ENCODE data around the gene PTAFR.

The PTAFR gene

GRCh38 chr1:28176492-28177470 lies at the start of gene PTAFR:
Gene PTAFR, minus strand, starts transcription at chr1:28176690. Its CDS starts 25,669 bp downstream, at chr1:28151021.
- DNase-seq, result no peak

- DNase-seq, result no peak
Measured at GRCh38 chr1:28213315-28213714, 36.8 kb upstream of the PTAFR start.

- DNase-seq, result no peak
Measured at GRCh38 chr1:28209700-28210099, 33.2 kb upstream of the PTAFR start.

GRCh38 chr1:28208818-28209441 lies 32.4 kb upstream of the PTAFR start:
- DNase-seq, result no peak

- no peak for DNase-seq
Measured at GRCh38 chr1:28205243-28205642, 28.8 kb upstream of the PTAFR start.

GRCh38 chr1:28200234-28200873 lies 23.9 kb upstream of the PTAFR start:
- DNase-seq, result no peak

GRCh38 chr1:28199328-28200233 lies 23.1 kb upstream of the PTAFR start:
- DNase-seq, result no peak

GRCh38 chr1:28197682-28198415 lies 21.4 kb upstream of the PTAFR start:
- no peak for DNase-seq

GRCh38 chr1:28196330-28196729 lies 19.8 kb upstream of the PTAFR start:
- no peak for DNase-seq

GRCh38 chr1:28195780-28196179 lies 19.3 kb upstream of the PTAFR start:
- no peak for DNase-seq

- DNase-seq, result no peak
Measured at GRCh38 chr1:28194326-28195035, 18.0 kb upstream of the PTAFR start.

GRCh38 chr1:28193701-28194161 lies 17.2 kb upstream of the PTAFR start:
- no peak for DNase-seq

- no peak for DNase-seq
Measured at GRCh38 chr1:28190996-28191645, 14.6 kb upstream of the PTAFR start.

- DNase-seq, result no peak
Measured at GRCh38 chr1:28190337-28190979, 14.0 kb upstream of the PTAFR start.

GRCh38 chr1:28185071-28185470 lies 8.6 kb upstream of the PTAFR start:
- DNase-seq, result no peak

GRCh38 chr1:28180306-28181305 lies 4.1 kb upstream of the PTAFR start:
- no peak for DNase-seq

GRCh38 chr1:28178690-28179485 lies 2.4 kb upstream of the PTAFR start:
- no peak for DNase-seq
